ENCODE data around the gene ADCY6.

ADCY6 gene

GRCh38 chr12:48823281-48823680 lies 34.4 kb upstream of the ADCY6 start:
- Histone ChIP-seq H3K27ac (ENCODE audit: low read length) (no peak overlapping the region), H3K27me3 (ENCODE audit: control insufficient read depth, insufficient read depth, low read length) (peaks cover 14% of the 10 kb centered on the region), H3K36me3 (ENCODE audit: control insufficient read depth, low read depth, low read length) (no peaks in the 10 kb centered on the region), H3K9me3 (ENCODE audit: control insufficient read depth, low read depth, low read length) (no peaks in the 10 kb centered on the region), H3K9ac (ENCODE audit: low read length) (no peak overlapping the region), H3K4me1 (ENCODE audit: control insufficient read depth, low read depth, low read length) (peaks cover 9% of the 10 kb centered on the region), H3K4me3 (ENCODE audit: low read length) (no peak overlapping the region)

- Histone ChIP-seq H3K27ac (ENCODE audit: low read length) (no peak overlapping the region), H3K4me1 (ENCODE audit: control insufficient read depth, low read depth, low read length) (peaks cover 10% of the 10 kb centered on the region), H3K36me3 (ENCODE audit: control insufficient read depth, low read depth, low read length) (no peaks in the 10 kb centered on the region), H3K4me3 (ENCODE audit: low read length) (no peak overlapping the region), H3K27me3 (ENCODE audit: control insufficient read depth, insufficient read depth, low read length) (peaks cover 18% of the 10 kb centered on the region), H3K9ac (ENCODE audit: low read length) (no peak overlapping the region), H3K9me3 (ENCODE audit: control insufficient read depth, low read depth, low read length) (no peaks in the 10 kb centered on the region)
These were observed 33.8 kb upstream of the ADCY6 start for GRCh38 chr12:48822711-48823110.

GRCh38 chr12:48822139-48822538 lies 33.2 kb upstream of the ADCY6 start:
- H3K4me1 ChIP-seq (ENCODE audit: control insufficient read depth, low read depth, low read length), result peaks cover 15% of the 10 kb centered on the region
- H3K27me3 ChIP-seq (ENCODE audit: control insufficient read depth, insufficient read depth, low read length), result peaks cover 24% of the 10 kb centered on the region
- no peak overlapping the region for H3K4me3 ChIP-seq (ENCODE audit: low read length)
- H3K9ac ChIP-seq (ENCODE audit: low read length), result no peak overlapping the region
- H3K36me3 ChIP-seq (ENCODE audit: control insufficient read depth, low read depth, low read length), result no peaks in the 10 kb centered on the region
- no peaks in the 10 kb centered on the region for H3K9me3 ChIP-seq (ENCODE audit: control insufficient read depth, low read depth, low read length)
- no peak overlapping the region for H3K27ac ChIP-seq (ENCODE audit: low read length)

DNA sequence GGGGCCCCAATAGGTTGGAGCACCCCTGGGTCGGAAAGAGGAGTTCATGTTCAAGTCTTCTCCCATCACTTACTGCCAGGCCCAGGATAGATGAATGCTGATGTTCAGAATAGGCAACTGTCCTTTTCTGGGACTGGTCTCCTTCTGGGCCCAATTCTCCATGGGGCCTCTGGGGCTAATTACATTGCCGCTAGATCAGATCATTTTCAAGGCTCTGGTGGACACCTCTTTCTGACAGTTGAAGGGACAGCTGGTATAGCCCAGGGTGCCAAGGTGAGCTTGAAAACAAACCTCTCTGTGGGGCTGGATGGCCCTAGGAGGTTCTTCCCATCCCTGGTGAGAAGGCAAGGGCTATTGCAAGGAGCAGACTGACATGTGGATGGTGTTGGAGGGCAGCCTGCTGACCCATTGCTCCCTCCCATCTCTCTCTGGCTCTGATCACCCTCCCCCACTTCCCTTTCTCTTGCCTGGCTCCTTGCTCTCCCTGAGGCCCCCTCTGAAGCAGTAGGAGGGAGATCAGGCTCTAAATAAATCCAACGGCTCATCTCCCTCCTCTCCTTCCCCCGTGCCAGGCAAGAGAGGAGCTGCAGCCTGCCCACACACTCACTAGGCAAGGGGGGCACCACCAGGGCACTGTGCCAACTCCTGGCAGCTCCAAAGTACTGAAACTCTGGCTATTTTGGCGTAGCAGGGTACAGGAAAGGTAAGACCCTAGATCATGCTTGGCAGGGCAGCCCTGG lies 31.3 kb upstream of the ADCY6 start:
- Histone ChIP-seq H3K9me3 (ENCODE audit: control insufficient read depth, low read depth, low read length) (no peaks in the 10 kb centered on the region), H3K9ac (ENCODE audit: low read length) (no peak overlapping the region), H3K36me3 (ENCODE audit: control insufficient read depth, low read depth, low read length) (no peaks in the 10 kb centered on the region), H3K4me1 (ENCODE audit: control insufficient read depth, low read depth, low read length) (peaks cover 20% of the 10 kb centered on the region), H3K4me3 (ENCODE audit: low read length) (no peak overlapping the region), H3K27me3 (ENCODE audit: control insufficient read depth, insufficient read depth, low read length) (peaks cover 40% of the 10 kb centered on the region), H3K27ac (ENCODE audit: low read length) (no peak overlapping the region)

- H3K27me3 ChIP-seq (ENCODE audit: control insufficient read depth, insufficient read depth, low read length), result peaks cover 40% of the 10 kb centered on the region
These were observed 30.1 kb upstream of the ADCY6 start for GRCh38 chr12:48818831-48819590.

GRCh38 chr12:48817873-48818830 lies 29.3 kb upstream of the ADCY6 start, which contains the start of gene CACNB3:
CACNB3 (plus strand) TSS chr12:48818496; CDS start chr12:48818930, 434 bp downstream.
- Histone ChIP-seq H3K27me3 (ENCODE audit: control insufficient read depth, insufficient read depth, low read length) (peaks cover 43% of the 10 kb centered on the region), H3K9ac (ENCODE audit: low read length) (peak within 1 kb of the TSS; percentile 51), H3K4me1 (ENCODE audit: control insufficient read depth, low read depth, low read length) (peaks cover 20% of the 10 kb centered on the region), H3K36me3 (ENCODE audit: control insufficient read depth, low read depth, low read length) (no peaks in the 10 kb centered on the region), H3K27ac (ENCODE audit: low read length) (no peak within 1 kb of the TSS), H3K4me3 (ENCODE audit: low read length) (peak within 1 kb of the TSS; percentile 67), H3K9me3 (ENCODE audit: control insufficient read depth, low read depth, low read length) (no peaks in the 10 kb centered on the region)

More at GRCh38 chr12:48818831-48819590, 30.1 kb upstream of the ADCY6 start:
- H3K4me3 ChIP-seq (ENCODE audit: low read length), result peak overlapping the region; percentile 67
- peak overlapping the region; percentile 44 for H3K9ac ChIP-seq (ENCODE audit: low read length)
- H3K9me3 ChIP-seq (ENCODE audit: control insufficient read depth, low read depth, low read length), result no peaks in the 10 kb centered on the region
- no peaks in the 10 kb centered on the region for H3K36me3 ChIP-seq (ENCODE audit: control insufficient read depth, low read depth, low read length)
- H3K4me1 ChIP-seq (ENCODE audit: control insufficient read depth, low read depth, low read length), result peaks cover 20% of the 10 kb centered on the region
- H3K27ac ChIP-seq (ENCODE audit: low read length), result no peak overlapping the region

DNA sequence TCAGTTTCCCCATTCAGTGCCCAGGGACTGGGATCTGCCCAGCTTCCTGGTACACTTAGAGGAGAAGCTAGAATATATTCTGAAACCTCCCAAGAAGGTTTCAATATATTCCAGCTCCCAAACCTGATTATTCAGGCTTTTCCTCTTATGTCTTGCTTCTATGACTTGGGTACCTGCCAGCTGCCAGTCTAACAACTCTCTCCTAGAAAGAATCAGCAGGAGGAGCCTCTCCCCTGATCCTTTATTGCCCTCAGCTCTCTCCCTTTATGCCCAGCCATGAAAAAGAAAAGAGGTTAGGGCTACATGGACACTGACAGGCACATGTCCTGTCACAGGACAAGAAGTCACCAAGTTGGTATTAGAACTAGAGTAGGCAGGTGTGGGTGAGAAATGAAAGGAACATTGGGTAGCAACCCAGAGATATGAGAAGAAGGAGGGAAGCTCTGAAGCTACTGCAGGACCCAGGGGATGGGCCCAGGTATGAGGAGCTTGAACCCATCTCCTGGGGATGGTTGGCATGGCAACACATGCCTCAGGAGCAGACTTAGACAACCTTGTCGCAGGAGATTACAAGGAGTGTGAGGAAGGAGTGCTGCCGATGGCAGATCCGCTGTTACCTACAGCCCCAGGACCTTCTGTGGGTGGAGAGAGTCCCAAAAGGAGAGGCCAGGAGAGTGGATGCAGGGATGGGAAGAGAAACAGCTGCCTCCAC lies 27.4 kb upstream of the ADCY6 start:
- H3K9ac ChIP-seq (ENCODE audit: low read length), result no peak overlapping the region
- H3K4me1 ChIP-seq (ENCODE audit: control insufficient read depth, low read depth, low read length), result peaks cover 25% of the 10 kb centered on the region
- no peak overlapping the region for H3K27ac ChIP-seq (ENCODE audit: low read length)
- peaks cover 57% of the 10 kb centered on the region for H3K27me3 ChIP-seq (ENCODE audit: control insufficient read depth, insufficient read depth, low read length)
- no peaks in the 10 kb centered on the region for H3K36me3 ChIP-seq (ENCODE audit: control insufficient read depth, low read depth, low read length)
- H3K4me3 ChIP-seq (ENCODE audit: low read length), result peak overlapping the region; percentile 92
- no peaks in the 10 kb centered on the region for H3K9me3 ChIP-seq (ENCODE audit: control insufficient read depth, low read depth, low read length)

DNA sequence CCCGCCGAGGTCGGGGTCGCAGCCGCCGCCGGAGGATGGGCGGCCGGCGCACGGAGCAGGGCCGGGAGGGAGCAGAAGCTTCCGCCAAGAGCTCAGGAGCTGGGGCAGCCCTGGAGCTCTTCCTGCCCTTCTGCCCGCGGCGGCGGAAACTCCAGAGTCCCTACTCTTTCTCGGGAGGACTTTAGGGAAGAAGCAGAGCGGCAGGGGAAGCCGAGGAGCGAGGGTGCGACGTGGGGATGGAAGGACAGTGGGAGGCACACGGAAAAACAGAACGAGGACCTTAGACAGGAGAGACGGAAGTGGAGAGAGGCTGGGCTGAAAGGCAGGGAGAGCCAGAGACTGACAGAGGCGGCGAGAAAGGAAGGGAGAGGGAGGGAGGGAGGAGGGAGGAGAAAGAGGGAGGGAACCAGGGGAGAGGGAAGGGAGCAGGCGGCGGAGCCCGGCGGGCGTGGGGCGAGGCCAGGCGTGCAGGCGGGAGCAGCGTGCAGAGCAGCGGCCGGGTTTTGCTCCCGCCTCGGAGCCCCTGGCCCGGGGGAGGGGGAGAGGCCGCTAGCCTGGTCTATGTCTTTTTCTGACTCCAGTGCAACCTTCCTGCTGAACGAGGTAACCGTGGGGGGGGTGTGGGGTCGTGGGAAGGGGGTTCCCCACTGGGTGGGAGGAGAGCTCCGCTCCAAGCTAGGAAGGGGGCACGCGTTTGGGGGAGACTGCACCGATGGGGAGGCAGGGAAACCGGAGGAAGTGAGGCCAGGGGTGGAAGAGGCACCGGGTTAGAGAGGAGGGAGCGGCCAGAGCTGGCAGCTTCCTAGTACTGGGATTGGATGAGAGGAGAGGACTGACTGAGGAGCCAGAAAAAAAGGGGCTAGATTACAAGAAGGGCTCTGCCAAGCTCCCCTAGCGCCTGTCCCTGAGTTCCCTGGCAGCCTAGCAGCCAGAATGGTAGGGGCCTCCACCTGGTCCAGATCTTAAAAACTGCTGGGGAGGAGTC lies 26.5 kb upstream of the ADCY6 start:
- peaks cover 25% of the 10 kb centered on the region for H3K4me1 ChIP-seq (ENCODE audit: control insufficient read depth, low read depth, low read length)
- no peak overlapping the region for H3K27ac ChIP-seq (ENCODE audit: low read length)
- peaks cover 57% of the 10 kb centered on the region for H3K27me3 ChIP-seq (ENCODE audit: control insufficient read depth, insufficient read depth, low read length)

DNA sequence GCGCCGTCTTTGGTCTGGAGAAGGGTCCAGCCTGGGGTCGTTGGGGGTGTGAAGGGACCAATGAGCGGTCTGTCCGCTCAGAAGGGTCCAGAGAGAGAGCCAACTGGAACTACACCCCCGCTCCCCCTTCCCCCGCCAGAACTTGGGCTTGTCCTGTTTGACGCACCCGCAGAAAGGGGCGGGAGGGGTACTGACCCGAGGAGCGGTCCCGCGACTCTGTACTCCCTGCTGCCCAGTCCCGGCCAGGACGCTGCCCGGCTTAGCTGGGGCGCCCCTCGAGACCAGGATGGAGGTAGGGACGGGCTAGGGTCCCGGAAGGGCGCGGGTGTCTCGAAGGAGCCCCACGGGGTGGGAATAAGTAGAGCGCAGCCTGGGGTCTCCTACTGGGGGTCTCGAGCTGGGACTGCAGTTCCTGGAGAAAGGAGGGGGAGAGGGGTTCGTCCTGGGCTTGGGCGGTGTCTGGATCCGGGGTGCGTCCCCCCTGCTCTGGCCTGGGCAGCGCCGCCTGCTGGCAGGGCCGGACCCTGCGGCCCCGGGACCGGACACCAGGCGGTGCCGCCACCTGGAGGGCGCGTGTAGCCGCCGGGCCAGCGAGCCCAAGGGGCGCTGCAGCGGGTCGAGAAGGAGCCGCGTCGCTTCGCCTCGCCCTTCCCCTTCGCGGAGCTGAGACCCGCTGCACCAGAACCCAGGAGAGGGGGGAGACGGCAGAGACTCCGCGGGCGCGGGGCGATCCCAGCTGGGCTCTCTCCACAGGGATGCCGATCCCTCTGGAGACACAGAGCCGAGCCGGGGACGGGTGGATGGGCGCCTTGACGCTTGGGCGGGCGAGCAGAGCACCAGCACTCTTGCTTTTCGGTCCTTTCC lies 25.6 kb upstream of the ADCY6 start:
- peak overlapping the region; percentile 92 for H3K4me3 ChIP-seq (ENCODE audit: low read length)

More for the DNA sequence above, 26.5 kb upstream of the ADCY6 start:
- Histone ChIP-seq H3K4me3 (ENCODE audit: low read length) (peak overlapping the region; percentile 92), H3K9ac (ENCODE audit: low read length) (peak overlapping the region; percentile 45), H3K9me3 (ENCODE audit: control insufficient read depth, low read depth, low read length) (no peaks in the 10 kb centered on the region), H3K36me3 (ENCODE audit: control insufficient read depth, low read depth, low read length) (no peaks in the 10 kb centered on the region)

More for the DNA sequence above, 25.6 kb upstream of the ADCY6 start:
- Histone ChIP-seq H3K9ac (ENCODE audit: low read length) (peak overlapping the region; percentile 45), H3K27ac (ENCODE audit: low read length) (no peak overlapping the region), H3K4me1 (ENCODE audit: control insufficient read depth, low read depth, low read length) (peaks cover 21% of the 10 kb centered on the region), H3K36me3 (ENCODE audit: control insufficient read depth, low read depth, low read length) (no peaks in the 10 kb centered on the region), H3K9me3 (ENCODE audit: control insufficient read depth, low read depth, low read length) (no peaks in the 10 kb centered on the region), H3K27me3 (ENCODE audit: control insufficient read depth, insufficient read depth, low read length) (peaks cover 51% of the 10 kb centered on the region)
